Measurements from ENCODE around the gene RNF213.

GRCh38 chr17:80270836-80271235 is 10.2 kb downstream of the RNF213 start:
- TF ChIP-seq CTCF (optimal IDR thresholded peaks at IDR 0.05 in 1 of 3, IDR thresholded peaks at IDR 0.05 in 1 of 3, conservative IDR thresholded peaks at IDR 0.05 in 1 of 3; ENCODE audit: extremely low read depth in 1 of 3, insufficient read depth in 2 of 3, low read length in 3 of 3), result no peak
- TF ChIP-seq EZH2 (IDR thresholded peaks at IDR 0.05; ENCODE audit: low read length), result no peak

Data from keratinocyte (primary cell).